GM12878 (cell line): ENCODE data around the gene UQCC2. TPM values are rescaled to one million over a fixed set of nuclear protein-coding genes. Genes with fewer than 3 reads are reported as not detected.

ENCODE experiments used
- ATAC-seq: fragments of 200-7000 bp; cut with Tn5 transposase; 3 replicates; pipeline ENCODE4 v1.9.1; 2020; ENCODE audit warnings: mild to moderate bottlenecking, moderate library complexity
- BruUV-seq: library from RNA; stranded (reverse); fragments of 400-500 nt; replicated peaks from 2 replicates; lab custom pipeline; 2021; lab: Mats Ljungman, UMichigan
- CTCF ChIA-PET: fragments of 300-600 bp; sonication (Branson Sonifier 250); formaldehyde crosslinking; extraction: SDS; loops from one replicate; lab custom pipeline; 2021; ENCODE audit warnings: inconsistent platforms; lab: Yijun Ruan, JAX
- POLR2A ChIA-PET: fragments of 350-600 bp; formaldehyde crosslinking; extraction: SDS; loops from one replicate; lab custom pipeline; 2021; ENCODE audit warnings: inconsistent platforms; lab: Charles Lee
- RAD21 ChIA-PET: fragments of 300-600 bp; sonication (Branson Sonifier 250); formaldehyde crosslinking; loops from one replicate; lab custom pipeline; 2023; ENCODE audit warnings: antibody characterized with exemption; ENCODE audit not compliant: unreplicated experiment; lab: Charles Lee
- SMC1A ChIA-PET: fragments of 300-600 bp; sonication (Branson Sonifier 250); formaldehyde crosslinking; loops from one replicate; lab custom pipeline; 2023; ENCODE audit not compliant: unreplicated experiment, uncharacterized antibody; lab: Charles Lee
- DNase-seq: peaks from one replicate; pipeline ENCODE4 v3.0.0-alpha.2; 2011; ENCODE audit warnings: low read depth, low spot score
- FAIRE-seq: peaks from 3 replicates; lab custom pipeline; 2011; peaks lifted over from hg19 to GRCh38; lab: Jason Lieb, UNC
- H2AFZ ChIP-seq: 2 replicates; pipeline ENCODE4 v1.6.0; 2011; ENCODE audit warnings: low read depth, low read length, control low read depth; ENCODE audit not compliant: control insufficient read depth
- H3K27ac ChIP-seq: 2 replicates; pipeline ENCODE4 v1.5.1; 2011; ENCODE audit warnings: control low read depth; ENCODE audit not compliant: control insufficient read depth, insufficient read depth
- H3K27me3 ChIP-seq, 2 experiments: replicated peaks in 1 of 2; 2 replicates each; pipeline versions ENCODE4 v1.6.0 to v1.6.1; 2011; ENCODE audit warnings: low read length in 1 of 2; ENCODE audit not compliant: control insufficient read depth in 2 of 2, insufficient read depth in 2 of 2
- H3K36me3 ChIP-seq, 2 experiments: 2 replicates each; pipeline ENCODE4 v1.5.1; 2011; ENCODE audit warnings: low read length in 1 of 2; ENCODE audit not compliant: control insufficient read depth in 2 of 2, insufficient read depth in 2 of 2
- H3K4me1 ChIP-seq: 2 replicates; pipeline ENCODE4 v1.6.1; 2011; ENCODE audit warnings: mild to moderate bottlenecking, low read length, moderate library complexity, mixed read lengths; ENCODE audit not compliant: control insufficient read depth, insufficient read depth
- H3K4me2 ChIP-seq: 2 replicates; pipeline ENCODE4 v1.6.0; 2011; ENCODE audit warnings: control low read depth; ENCODE audit not compliant: control insufficient read depth, insufficient read depth
- H3K4me3 ChIP-seq: fragments of 200-600 bp; sonication (generic); 2 replicates; pipeline ENCODE4 v1.5.1; 2016
- H3K79me2 ChIP-seq: 2 replicates; pipeline ENCODE4 v1.6.0; 2011; ENCODE audit warnings: low read length; ENCODE audit not compliant: control insufficient read depth, insufficient read depth
- H3K9ac ChIP-seq: 2 replicates; pipeline ENCODE4 v1.8.0; 2011; ENCODE audit warnings: low read length, control low read depth, mixed read lengths; ENCODE audit not compliant: control insufficient read depth, insufficient read depth
- H3K9me3 ChIP-seq: replicated peaks from 3 replicates; pipeline ENCODE4 v1.5.1; 2011; ENCODE audit warnings: mild to moderate bottlenecking, low read length; ENCODE audit not compliant: control insufficient read depth, insufficient read depth
- H4K20me1 ChIP-seq: 2 replicates; pipeline ENCODE4 v1.6.0; 2011; ENCODE audit not compliant: control insufficient read depth, insufficient read depth
- ASH2L ChIP-seq: fragments of 300-600, 200-600 bp; sonication (generic); IDR thresholded peaks from 2 replicates; pipeline ENCODE4 v1.6.1; 2017; ENCODE audit warnings: low read depth, mild to moderate bottlenecking, borderline replicate concordance
- CREB1 ChIP-seq: IDR thresholded peaks from 2 replicates; pipeline ENCODE4 v1.6.1; 2012; ENCODE audit warnings: low read depth, mild to moderate bottlenecking, inconsistent platforms
- CREM ChIP-seq: IDR thresholded peaks from 2 replicates; pipeline ENCODE4 v1.6.1; 2014; ENCODE audit warnings: antibody characterized with exemption, low read depth
- EGR1 ChIP-seq, 2 experiments: IDR thresholded peaks; 1 replicate in 1 of 2; 2 replicates in 1 of 2; pipeline ENCODE4 v1.6.1; 2011 to 2012; ENCODE audit warnings: low read depth in 2 of 2, low read length in 2 of 2, borderline replicate concordance in 1 of 2, mild to moderate bottlenecking in 1 of 2, moderate library complexity in 1 of 2
- ESRRA ChIP-seq: IDR thresholded peaks from 2 replicates; pipeline ENCODE4 v1.6.1; 2012; ENCODE audit warnings: mild to moderate bottlenecking, low read length, improper control_type of control experiment
- HCFC1 ChIP-seq: fragments of 150-350 bp; IDR thresholded peaks from 2 replicates; pipeline ENCODE4 v1.6.1; 2014; ENCODE audit warnings: low read length
- HDGF ChIP-seq: fragments of 450-650 bp; IDR thresholded peaks from 2 replicates; pipeline ENCODE4 v1.6.1; 2016; ENCODE audit warnings: antibody characterized with exemption
- NBN ChIP-seq: fragments of 450-650 bp; IDR thresholded peaks from 2 replicates; pipeline ENCODE4 v1.6.1; 2016
- NRF1 ChIP-seq: conservative IDR thresholded peaks from 2 replicates; pipeline ENCODE4 v1.6.1; 2011; ENCODE audit warnings: mild to moderate bottlenecking, low read depth, low read length, improper control_type of control experiment
- RUNX3 ChIP-seq: IDR thresholded peaks from 2 replicates; pipeline ENCODE4 v1.6.1; 2012; ENCODE audit warnings: low read length, inconsistent platforms
- TCF3 ChIP-seq: IDR thresholded peaks from 2 replicates; pipeline ENCODE4 v1.6.1; 2012; ENCODE audit warnings: low read depth, mild to moderate bottlenecking, low read length, borderline replicate concordance; ENCODE audit not compliant: insufficient read depth
- WGBS: methylation state at CpG from one replicate; pipeline ENCODE4 v1.1.6; 2016; ENCODE audit warnings: low lambda C conversion rate; ENCODE audit not compliant: insufficient replicate concordance, insufficient coverage; ENCODE audit errors: missing lambda C conversion rate; 5-methylcytosine and 5-hydroxymethylcytosine counted together
- in situ Hi-C: fragments of 300-500 bp; cut with MboI; formaldehyde crosslinking; loops from 9 replicates; pipeline ENCODE4 v1.14.3; 2018; ENCODE audit warnings: mixed read lengths
- intact Hi-C: fragments of 100-400 bp; cut with micrococcal nuclease; formaldehyde crosslinking; loops from one replicate; pipeline ENCODE4 v1.14.2; 2022; ENCODE audit not compliant: unreplicated experiment
- polyA plus RNA-seq, 11 experiments: library from polyadenylated mRNA; depleted of rRNA in 4 of 11; unstranded in 6 of 11; stranded (reverse) in 5 of 11; fragments of >200 nt; fragmentation: Nextera tagmentation in 4 of 11; fragmentation: Illumina TruSeq in 1 of 11; extraction: Ambion mirVana in 4 of 11; extraction: Trizol in 1 of 11; gene quantifications; 1 replicate in 1 of 11; 2 replicates in 10 of 11; pipeline versions ENCODE4 v1.2.1 to v1.2.3, GENCODE V29; 2011 to 2016; ENCODE audit warnings: inconsistent platforms in 2 of 11, missing spikeins in 2 of 11, low read depth in 1 of 11
- total RNA-seq, 4 experiments: library from RNA; depleted of rRNA in 3 of 4; stranded (reverse); fragments of >200 nt in 3 of 4; fragmentation: Illumina TruSeq in 1 of 4; extraction: Trizol in 1 of 4; gene quantifications; 2 replicates each; pipeline versions ENCODE4 v1.2.1 to v1.2.3, GENCODE V29; 2013 to 2021
- TF ChIP-seq, protein P1 (sequence below): fragments of 450-650 bp; conservative IDR thresholded peaks from 2 replicates; pipeline ENCODE4 v1.6.1; 2017; ENCODE audit warnings: mild to moderate bottlenecking, moderate library complexity
- TF ChIP-seq, protein P2 (sequence below): fragments of 450-650 bp; IDR thresholded peaks from 2 replicates; pipeline ENCODE4 v1.6.1; 2018; ENCODE audit warnings: borderline replicate concordance, mild to moderate bottlenecking; ENCODE audit not compliant: partially characterized antibody

UQCC2 gene
- total and polyA plus RNA-seq, 10 of the 15 experiments (the other 5 are each of a cell fraction or from before 2014, with no cell fraction given) = 40.6 to 478 (median 71.2) TPM

DNA sequence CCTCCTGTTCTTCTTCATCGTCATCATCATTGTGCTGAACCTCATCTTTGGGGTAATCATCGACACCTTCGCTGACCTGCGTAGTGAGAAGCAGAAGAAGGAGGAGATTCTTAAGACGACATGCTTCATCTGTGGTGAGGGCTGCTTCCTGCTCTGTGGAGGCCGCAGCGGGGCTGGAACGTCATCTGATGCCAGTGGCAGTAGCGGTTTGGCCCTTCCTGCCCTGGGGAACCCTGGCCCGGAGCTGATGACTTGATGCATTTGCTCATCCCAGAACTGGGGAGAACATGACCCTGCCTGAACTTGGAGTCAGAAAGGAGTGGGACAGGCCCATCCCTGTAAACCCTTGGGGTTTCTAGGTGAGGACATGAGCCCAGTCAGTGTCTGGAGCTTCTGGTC is 18.7 kb downstream of the UQCC2 start:
- 12% methylated on average over 10 of the region's 10 CpGs for WGBS
- RAD21 ChIA-PET = no interaction called here
- Histone ChIP-seq H3K9ac (no peak overlapping the region), H2AFZ (no peak overlapping the region), H3K79me2 (no peaks in the 10 kb centered on the region), H3K4me2 (no peak overlapping the region), H3K4me3 (no peak overlapping the region), H3K27ac (no peak overlapping the region), H3K4me1 (peaks cover 29% of the 10 kb centered on the region), H4K20me1 (no peaks in the 10 kb centered on the region), H3K9me3 (no peaks in the 10 kb centered on the region), H3K36me3 (peaks cover 24 to 43% of the 10 kb centered on the region in 2 experiments), H3K27me3 (no peaks in the 10 kb centered on the region)
- in situ Hi-C loops = no loop called here
- ATAC-seq = peak; percentile 74
- POLR2A ChIA-PET = no interaction called here
- DNase-seq = no peak
- SMC1A ChIA-PET = interaction anchor here (1.4 kb wide), 1 partner anchor 18 kb away, joined by 3 read pairs; the partner anchor contains the start of gene UQCC2
- intact Hi-C loops = no loop called here
- CTCF ChIA-PET = interaction anchor here (1.7 kb wide), 1 partner anchor 10 kb away, joined by 4 read pairs; no protein-coding TSS in a partner anchor
- TF ChIP-seq TCF3 = no peak
- peak; percentile 58; the same call in 1 of the 2 replicates for TF ChIP-seq CREB1
- TF ChIP-seq RUNX3 = peak; percentile 66
- no peak for TF ChIP-seq NRF1
- TF ChIP-seq ASH2L = no peak
- TF ChIP-seq CREM = peak; percentile 64; the same call in 1 of the 2 replicates
- BruUV-seq = no TSS peak
- FAIRE-seq = peak; percentile 13

DNA sequence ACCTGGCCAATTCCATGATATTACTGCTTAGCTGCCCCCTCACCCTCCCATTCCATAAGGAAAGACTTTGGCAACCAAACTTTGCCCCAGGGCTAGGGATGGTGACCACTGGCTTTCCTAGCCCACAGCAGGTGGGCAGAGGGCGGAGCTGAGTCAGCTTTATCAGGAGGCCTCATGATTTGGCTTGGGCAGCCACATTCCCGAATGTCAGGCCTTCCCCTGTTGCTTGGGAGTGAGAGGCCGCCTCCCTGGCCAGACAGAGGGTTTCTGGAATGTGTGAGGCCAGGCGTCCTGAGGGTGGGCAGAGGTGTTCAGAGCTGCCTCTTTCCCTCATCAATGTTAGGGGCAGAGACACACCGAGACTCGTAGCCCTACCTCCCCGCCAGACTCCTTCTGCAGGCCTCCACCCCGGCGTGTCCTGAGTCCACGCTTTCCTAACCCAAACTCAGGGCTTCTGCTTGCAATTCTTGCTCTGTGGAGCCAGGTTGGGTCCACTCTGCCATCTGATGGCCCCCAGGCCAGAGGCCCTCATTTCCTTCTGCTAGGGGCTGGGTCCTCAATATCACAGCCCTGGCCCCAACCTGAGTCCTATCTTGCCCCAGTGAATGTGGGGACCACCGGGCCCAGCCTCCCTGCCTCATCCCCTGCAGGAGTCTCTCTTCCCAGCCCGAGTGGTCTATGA is 19.3 kb downstream of the UQCC2 start:
- Histone ChIP-seq H3K9ac (no peak overlapping the region), H3K27me3 (no peaks in the 10 kb centered on the region), H3K36me3 (peaks cover 24 to 46% of the 10 kb centered on the region in 2 experiments), H3K4me1 (peaks cover 28% of the 10 kb centered on the region), H2AFZ (no peak overlapping the region), H3K27ac (no peak overlapping the region), H4K20me1 (no peaks in the 10 kb centered on the region), H3K4me3 (no peak overlapping the region), H3K9me3 (no peaks in the 10 kb centered on the region), H3K4me2 (no peak overlapping the region), H3K79me2 (no peaks in the 10 kb centered on the region)
- SMC1A ChIA-PET = interaction anchor here (1.4 kb wide), 1 partner anchor 19 kb away, joined by 3 read pairs; the partner anchor contains the start of gene UQCC2
- RAD21 ChIA-PET = no interaction called here
- BruUV-seq = no TSS peak
- POLR2A ChIA-PET = no interaction called here
- FAIRE-seq = no peak
- DNase-seq = no peak
- intact Hi-C loops = no loop called here
- in situ Hi-C loops = no loop called here
- WGBS = 71% methylated on average over 12 of the region's 12 CpGs
- CTCF ChIA-PET = interaction anchor here (0.6 to 1.5 kb wide), 2 partner anchors 8 to 752 kb away, joined by 4 to 5 read pairs; no protein-coding TSS in a partner anchor
- no peak for ATAC-seq
- TF ChIP-seq HDGF (no peak), NBN (no peak), EGR1 (IDR thresholded peaks at IDR 0.05; ENCODE audit: borderline replicate concordance in 1 of 2, low read depth in 2 of 2, low read length in 2 of 2) (no peak), HCFC1 (no peak), ESRRA (no peak)
- TF ChIP-seq, protein P1, sequence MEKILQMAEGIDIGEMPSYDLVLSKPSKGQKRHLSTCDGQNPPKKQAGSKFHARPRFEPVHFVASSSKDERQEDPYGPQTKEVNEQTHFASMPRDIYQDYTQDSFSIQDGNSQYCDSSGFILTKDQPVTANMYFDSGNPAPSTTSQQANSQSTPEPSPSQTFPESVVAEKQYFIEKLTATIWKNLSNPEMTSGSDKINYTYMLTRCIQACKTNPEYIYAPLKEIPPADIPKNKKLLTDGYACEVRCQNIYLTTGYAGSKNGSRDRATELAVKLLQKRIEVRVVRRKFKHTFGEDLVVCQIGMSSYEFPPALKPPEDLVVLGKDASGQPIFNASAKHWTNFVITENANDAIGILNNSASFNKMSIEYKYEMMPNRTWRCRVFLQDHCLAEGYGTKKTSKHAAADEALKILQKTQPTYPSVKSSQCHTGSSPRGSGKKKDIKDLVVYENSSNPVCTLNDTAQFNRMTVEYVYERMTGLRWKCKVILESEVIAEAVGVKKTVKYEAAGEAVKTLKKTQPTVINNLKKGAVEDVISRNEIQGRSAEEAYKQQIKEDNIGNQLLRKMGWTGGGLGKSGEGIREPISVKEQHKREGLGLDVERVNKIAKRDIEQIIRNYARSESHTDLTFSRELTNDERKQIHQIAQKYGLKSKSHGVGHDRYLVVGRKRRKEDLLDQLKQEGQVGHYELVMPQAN = no peak
- TF ChIP-seq, protein P2, sequence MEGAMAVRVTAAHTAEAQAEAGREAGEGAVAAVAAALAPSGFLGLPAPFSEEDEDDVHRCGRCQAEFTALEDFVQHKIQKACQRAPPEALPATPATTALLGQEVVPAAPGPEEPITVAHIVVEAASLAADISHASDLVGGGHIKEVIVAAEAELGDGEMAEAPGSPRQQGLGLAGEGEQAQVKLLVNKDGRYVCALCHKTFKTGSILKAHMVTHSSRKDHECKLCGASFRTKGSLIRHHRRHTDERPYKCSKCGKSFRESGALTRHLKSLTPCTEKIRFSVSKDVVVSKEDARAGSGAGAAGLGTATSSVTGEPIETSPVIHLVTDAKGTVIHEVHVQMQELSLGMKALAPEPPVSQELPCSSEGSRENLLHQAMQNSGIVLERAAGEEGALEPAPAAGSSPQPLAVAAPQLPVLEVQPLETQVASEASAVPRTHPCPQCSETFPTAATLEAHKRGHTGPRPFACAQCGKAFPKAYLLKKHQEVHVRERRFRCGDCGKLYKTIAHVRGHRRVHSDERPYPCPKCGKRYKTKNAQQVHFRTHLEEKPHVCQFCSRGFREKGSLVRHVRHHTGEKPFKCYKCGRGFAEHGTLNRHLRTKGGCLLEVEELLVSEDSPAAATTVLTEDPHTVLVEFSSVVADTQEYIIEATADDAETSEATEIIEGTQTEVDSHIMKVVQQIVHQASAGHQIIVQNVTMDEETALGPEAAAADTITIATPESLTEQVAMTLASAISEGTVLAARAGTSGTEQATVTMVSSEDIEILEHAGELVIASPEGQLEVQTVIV = no peak
